ENCODE measurements around the gene TBC1D16. TPM values are rescaled to one million over a fixed set of nuclear protein-coding genes. Genes with fewer than 3 reads are reported as not detected.

TBC1D16 gene
- total RNA-seq, 4 donors from 2014 or later, result 9.1 to 28.0 (median 22.3) TPM

GRCh38 chr17:79931817-79932309 is 103.8 kb downstream of the TBC1D16 start:
- no peak for DNase-seq (ENCODE audit: low spot score in 2 of 2)
- 73 to 76% methylated on average over 7 to 10 of the region's 10 CpGs for WGBS, 2 donors
- TF ChIP-seq POLR2A (IDR thresholded peaks at IDR 0.05) (no peak), CTCF (IDR thresholded peaks at IDR 0.05) (no peak)

GRCh38 chr17:79930877-79931816 is 104.5 kb downstream of the TBC1D16 start:
- DNase-seq (ENCODE audit: low spot score in 2 of 2), result no peak
- 11 to 15% methylated on average over 9 to 10 of the region's 17 CpGs for WGBS, 2 donors
- H3K4me3 ChIP-seq (ENCODE audit: low read depth, poor library complexity, severe bottlenecking), result no peak overlapping the region
- TF ChIP-seq CTCF (IDR thresholded peaks at IDR 0.05), result no peak
- no peak for TF ChIP-seq POLR2A (IDR thresholded peaks at IDR 0.05)
- intact Hi-C loops (cut with DNase I; ENCODE audit: low total_unique reads), result no loop called here

More at GRCh38 chr17:79931817-79932309, 103.8 kb downstream of the TBC1D16 start:
- H3K4me3 ChIP-seq (ENCODE audit: low read depth, poor library complexity, severe bottlenecking), result no peak overlapping the region
- intact Hi-C loops (cut with DNase I; ENCODE audit: low total_unique reads), result no loop called here

- no peak for TF ChIP-seq POLR2A (IDR thresholded peaks at IDR 0.05)
- TF ChIP-seq CTCF (IDR thresholded peaks at IDR 0.05), result no peak
- WGBS, 2 donors, result 0 to 1% methylated on average over 37 of the region's 59 CpGs
- H3K4me3 ChIP-seq (ENCODE audit: low read depth, poor library complexity, severe bottlenecking), result no peak overlapping the region
- intact Hi-C loops (cut with DNase I; ENCODE audit: low total_unique reads), result no loop called here
- DNase-seq (ENCODE audit: low spot score in 2 of 2), result no peak
Measured at GRCh38 chr17:79930062-79930876, 105.4 kb downstream of the TBC1D16 start.

GRCh38 chr17:79929257-79930061 is 106.2 kb downstream of the TBC1D16 start:
- WGBS, 2 donors, result 57 to 61% methylated on average over 19 to 25 of the region's 25 CpGs

More at GRCh38 chr17:79929257-79930061, 106.2 kb downstream of the TBC1D16 start:
- H3K4me3 ChIP-seq (ENCODE audit: low read depth, poor library complexity, severe bottlenecking), result no peak overlapping the region
- TF ChIP-seq POLR2A (IDR thresholded peaks at IDR 0.05), result no peak
- TF ChIP-seq CTCF (IDR thresholded peaks at IDR 0.05), result no peak
- intact Hi-C loops (cut with DNase I; ENCODE audit: low total_unique reads), result no loop called here
- no peak for DNase-seq (ENCODE audit: low spot score in 2 of 2)

All from lower leg skin (tissue), 4 donors.